Activated CD8-positive, alpha-beta memory T cell treated with anti-CD3 and anti-CD28 coated beads for 24 hours (primary cell): Measurements from ENCODE around the gene PRPF39.
A peak's percentile ranks its signal among the peaks of the same experiment; 100 is the strongest.

ENCODE experiments used
- DNase-seq: peaks from one replicate; pipeline ENCODE4 v3.0.0-alpha.2; 2020

Gene PRPF39

DNA sequence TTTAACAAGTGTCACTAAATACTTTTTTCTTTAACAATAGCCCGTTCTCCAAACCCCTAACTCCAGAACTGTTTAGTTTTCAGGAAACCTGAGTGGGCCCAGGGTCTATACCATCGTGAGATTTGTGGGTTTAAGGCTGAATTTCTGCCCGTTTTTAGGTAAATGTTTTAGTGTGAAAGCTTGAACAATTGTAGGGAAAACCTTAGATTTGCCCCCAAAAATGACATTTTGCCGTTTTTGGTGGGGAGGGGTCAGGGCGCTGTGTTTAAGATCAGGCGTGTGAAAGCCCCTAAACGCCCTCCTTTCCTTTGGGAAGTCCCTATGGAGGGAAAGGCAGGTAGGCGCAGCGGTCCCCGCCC, 320 bp upstream of the PRPF39 start:
- DNase-seq: no peak

DNA sequence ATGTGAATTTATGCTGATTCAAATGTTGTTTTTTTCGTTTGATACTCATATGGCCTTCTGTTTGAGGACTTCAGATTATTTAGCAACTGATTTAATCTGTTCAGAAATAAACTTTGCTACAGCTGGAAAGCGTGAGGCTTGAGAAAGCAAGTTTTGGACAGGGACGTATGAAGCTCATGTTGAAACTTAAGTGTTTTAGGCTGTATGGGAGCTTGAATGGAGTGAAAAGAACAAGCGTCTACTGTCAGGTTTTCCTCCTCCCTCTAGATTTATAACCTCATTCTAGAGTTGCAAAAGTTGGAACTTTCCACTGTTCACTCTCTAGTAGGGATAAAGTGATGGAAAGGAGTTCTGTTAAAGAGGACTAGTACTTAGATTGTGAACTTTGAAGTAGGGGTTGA, 1.0 kb downstream of the PRPF39 start:
- DNase-seq: no peak

DNA sequence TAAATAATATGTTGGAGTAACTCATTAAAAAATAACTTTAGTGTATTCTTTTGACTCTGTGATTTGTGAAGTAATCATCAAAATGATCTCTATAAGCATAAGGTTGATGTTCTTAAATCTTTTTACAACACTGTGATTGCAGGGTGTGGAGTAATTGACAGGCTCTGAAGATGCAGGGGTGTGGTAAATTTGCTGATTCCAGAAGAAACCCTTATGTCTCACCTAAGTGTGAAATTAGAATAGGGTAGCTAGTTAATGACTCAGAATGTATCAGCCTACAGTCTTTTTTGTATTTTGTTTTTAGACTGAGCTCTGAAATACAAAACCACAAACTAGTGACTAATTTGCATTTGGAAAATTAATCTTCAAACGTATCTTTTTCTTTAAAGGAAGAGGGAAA, 5.9 kb downstream of the PRPF39 start:
- no peak for DNase-seq

GRCh38 chr14:45091710-45092109, 7.8 kb downstream of the PRPF39 start:
- no peak for DNase-seq

DNA sequence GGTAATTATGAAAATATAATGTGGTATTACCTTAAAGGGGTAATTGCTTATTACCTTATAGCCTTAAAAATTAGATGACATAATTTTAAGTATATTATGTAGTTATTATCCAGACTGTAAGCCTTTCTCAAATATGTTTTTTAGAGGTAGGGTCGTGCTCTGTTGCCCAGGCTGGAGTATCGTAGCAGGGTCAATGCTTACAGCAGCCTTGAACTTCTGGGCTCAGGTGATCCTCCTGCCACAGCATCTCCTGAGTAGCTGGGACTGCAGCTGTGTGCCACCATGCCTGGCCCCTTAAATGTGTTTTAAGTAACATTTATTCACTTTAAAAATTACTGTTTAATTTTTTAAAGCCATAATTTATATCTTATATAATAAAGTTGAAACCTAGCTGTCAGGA, 10.4 kb downstream of the PRPF39 start:
- no peak for DNase-seq

GRCh38 chr14:45095143-45095542, 11.2 kb downstream of the PRPF39 start:
- no peak for DNase-seq

DNA sequence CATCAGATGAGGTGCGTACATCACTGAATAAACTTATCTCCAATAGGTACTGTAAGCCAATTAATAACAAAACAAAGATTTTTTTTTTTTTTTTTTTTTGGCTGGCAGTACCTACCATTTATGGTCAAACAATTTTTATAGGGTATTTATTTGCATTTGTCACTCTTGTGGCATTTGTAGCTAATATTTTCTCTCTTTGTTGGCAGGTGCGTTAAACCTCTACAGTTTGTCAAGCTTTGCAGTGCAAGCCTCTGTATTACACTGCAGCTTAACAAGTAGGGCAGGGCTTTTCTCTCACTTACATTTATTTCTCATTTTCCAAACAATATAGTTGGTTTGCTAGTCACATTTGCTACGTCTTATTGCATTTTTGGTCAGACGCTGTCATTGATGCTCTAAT, 12.3 kb downstream of the PRPF39 start:
- no peak for DNase-seq

DNA sequence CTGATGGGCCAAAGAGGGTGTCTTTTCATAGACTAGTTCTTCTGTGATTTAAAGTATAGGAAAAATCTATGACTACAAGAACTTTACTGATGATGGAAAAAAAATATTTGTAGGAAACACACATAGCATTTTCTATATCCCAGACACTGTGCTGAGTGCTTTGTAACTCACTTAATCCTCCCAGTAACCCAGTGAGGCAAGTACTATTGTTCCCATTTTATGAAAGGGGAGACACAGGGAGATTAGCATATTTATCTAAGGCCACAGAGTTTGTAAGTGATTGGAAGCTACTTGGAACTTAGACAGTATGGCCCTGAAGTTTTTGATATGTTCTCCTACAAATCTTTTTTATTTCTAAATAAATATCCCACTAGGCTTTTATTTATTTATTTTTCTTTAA, 19.9 kb downstream of the PRPF39 start:
- DNase-seq: no peak

GRCh38 chr14:45104561-45104960, 20.6 kb downstream of the PRPF39 start:
- no peak for DNase-seq

DNA sequence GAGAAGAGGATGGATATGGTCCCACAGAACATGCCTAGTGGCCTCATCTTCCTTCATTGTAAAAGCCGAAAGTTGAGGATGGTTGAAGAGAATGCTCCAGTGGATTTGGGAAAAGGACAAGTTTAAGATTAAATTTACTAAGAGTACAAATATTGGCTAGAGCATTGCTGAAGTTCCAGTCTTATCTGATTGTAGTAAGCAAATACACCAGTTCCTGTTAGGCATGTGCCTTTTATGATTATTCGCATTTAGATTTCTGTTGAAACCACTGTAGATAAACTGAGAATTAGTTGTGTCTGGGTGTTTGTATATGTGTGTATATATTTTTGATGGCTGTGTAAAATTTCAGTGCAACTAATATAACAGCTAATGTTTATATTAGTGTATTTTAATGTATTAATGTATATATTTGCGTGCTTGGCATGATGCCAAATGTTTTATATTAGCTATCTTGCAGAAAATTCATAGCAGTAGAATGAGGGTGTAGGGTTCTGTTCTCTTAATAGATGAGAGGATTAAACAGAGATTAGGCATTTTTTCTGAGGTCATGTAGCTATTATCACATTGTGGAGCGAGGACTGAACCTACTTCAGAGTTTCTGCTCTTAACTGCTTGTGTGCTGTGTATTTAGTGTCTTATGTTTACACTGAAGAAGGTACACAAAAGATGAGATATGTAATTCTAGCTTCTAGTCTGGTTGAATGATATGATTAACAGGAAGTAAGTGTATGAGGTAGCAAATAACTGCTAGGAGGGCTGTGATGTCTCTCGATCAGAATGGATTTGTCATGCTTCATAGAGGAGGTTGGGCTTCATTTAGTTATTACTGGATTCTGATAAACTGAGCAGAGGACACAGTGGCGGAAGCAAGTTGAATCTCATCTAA, 29.2 kb downstream of the PRPF39 start:
- no peak for DNase-seq

DNA sequence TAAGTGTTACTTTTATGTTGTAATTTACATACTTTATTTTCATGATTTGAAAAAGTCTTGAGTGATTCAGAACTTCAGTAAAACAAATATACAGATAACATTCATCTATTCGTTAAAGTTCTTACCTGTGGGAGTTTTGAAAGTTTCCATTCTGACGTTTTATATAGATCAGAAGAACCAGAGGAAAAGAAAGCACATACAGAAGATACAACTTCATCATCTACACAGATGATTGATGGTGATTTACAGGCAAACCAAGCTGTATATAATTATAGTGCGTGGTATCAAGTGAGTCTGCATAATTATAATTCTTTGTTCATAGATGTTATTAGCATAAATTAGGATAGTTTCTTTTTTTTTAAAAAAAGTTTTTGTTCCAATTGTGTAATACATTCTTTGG, 30.4 kb downstream of the PRPF39 start:
- DNase-seq: no peak

DNA sequence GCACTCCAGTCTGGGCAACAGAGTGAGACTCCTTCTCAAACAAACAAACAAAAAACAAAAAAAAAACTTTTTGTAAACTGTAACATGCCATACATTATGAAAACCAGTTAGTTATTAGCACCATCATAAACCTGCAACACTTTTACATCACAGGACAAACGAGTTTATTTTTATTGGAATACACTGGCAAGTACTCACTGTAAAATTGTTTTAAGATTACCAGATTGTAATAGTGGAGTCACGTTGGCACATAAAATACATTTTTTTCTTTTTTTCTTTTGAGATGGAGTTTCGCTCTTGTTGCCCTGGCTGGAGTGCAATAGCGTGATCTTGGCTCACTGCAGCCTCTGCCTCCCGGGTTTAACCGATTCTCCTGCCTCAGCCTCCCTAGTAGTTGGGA, 34.7 kb downstream of the PRPF39 start:
- DNase-seq: no peak

- no peak for DNase-seq
Measured at GRCh38 chr14:45120096-45120495, 36.2 kb downstream of the PRPF39 start.

GRCh38 chr14:45123271-45123670, 39.4 kb downstream of the PRPF39 start:
- no peak for DNase-seq

- no peak for DNase-seq
Measured at GRCh38 chr14:45125754-45126153, 41.8 kb downstream of the PRPF39 start.

- no peak for DNase-seq
Measured at GRCh38 chr14:45128963-45129629, 45.2 kb downstream of the PRPF39 start.

DNA sequence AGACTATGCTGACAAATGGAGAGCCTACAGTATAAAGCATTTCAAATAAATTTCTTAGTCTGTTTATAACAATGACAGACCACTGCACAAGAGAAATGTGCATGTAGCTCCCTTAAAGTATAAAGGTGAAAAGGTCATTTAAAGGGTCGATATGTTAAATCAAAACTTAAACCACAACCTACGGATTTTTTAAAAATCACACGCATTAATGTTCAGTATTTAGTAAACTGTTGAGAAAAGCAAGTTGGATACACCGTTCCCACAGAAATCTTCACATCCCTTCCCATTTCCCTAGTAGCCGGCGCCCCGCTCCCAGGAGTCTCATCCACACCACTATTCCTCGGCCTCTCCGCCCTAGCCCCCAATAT, 49.8 kb downstream of the PRPF39 start:
- DNase-seq: no peak

DNA sequence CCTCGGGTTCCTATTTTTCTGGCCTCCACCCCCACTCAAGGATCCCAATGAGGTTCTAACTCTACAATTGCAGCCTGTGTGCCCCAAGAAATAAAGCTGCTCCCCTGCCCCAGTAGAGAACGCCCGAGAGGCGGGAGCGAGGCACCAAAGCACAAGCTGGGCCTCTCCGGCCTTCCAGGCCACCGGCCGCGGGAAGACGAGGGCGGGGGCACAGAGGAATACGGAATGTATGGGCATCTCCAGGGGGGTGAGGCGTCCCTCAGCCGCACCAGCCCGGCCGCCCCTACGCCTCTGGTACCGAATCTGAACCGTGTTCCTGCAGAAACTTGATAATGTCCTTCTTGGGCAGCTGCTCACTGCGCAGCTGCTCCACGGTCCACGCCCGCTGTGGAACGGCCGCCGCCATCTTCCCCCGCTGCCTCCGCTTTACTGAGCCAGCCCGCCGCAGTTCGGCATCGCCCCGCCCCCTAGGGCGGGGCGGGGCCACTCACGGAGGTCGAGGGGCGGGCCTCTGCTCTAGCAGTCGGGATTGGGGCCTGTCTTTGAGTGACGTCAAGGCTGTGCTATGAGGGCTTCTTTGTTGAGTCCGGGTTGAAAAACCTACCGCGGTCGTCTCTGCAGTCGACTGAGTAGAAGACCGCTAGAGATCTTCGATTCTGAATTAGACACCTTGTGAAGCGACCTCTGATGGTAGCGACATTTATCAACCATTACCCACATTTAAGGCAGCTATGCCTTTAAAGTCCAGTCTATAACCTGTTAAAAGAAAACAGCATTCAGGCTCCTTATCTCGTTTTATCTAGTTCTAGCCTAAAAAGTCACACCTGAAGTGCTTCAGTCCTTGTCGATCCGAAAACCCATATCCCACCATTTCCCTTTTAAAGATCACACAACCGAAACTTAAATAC, 50.4 kb downstream of the PRPF39 start, which contains the start of gene FKBP3:
Gene FKBP3, minus strand, starts transcription at position 431 of the 908 bp plus-strand sequence. Its CDS starts 25 bp downstream, at position 406.
- peak; percentile 96 for DNase-seq

DNA sequence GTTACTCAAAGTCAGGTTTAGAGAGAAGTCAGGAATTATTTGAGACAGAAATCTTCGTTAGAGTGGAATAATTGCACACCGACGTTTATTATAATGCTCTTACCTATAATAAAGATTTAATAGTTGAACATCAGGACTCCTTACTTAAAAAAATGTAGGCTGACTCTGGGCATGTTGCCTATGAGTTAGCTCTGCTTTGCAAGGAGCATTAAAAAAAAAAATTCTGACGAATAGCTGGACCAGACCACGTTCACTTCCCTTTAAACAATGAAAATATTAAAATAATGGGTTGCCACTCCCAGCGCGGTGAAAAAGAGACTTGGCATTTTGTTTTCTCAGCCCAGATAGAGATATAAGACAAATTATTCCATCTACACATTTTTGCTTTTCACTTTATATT, 51.2 kb downstream of the PRPF39 start:
- no peak for DNase-seq

DNA sequence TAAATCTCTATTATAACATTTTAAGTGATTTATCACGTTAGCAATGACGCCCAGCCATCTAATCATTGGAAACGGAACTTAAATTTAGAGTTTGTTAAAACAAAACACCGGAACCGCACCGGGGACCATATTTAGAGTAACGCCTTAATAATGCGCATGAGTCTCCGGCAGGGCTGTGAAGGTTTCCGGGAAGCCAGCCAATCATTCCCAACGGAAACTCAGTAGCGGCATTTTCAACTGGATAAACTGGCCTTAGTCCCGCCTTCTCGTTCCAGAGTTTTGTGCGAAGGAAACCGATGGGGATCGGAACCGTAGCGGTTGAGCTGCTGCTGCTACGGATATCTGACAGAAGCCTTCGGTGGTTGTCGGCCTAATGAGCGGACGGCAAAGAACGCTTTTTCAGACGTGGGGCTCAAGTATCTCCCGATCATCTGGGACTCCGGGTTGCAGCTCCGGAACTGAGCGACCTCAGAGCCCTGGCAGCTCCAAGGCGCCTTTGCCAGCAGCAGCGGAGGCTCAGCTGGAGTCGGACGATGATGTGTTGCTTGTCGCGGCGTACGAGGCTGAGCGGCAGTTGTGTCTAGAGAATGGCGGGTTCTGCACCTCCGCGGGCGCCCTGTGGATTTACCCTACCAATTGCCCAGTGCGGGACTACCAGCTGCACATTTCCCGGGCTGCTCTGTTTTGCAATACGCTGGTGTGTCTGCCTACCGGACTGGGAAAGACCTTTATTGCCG, 51.9 kb downstream of the PRPF39 start, which contains the start of gene FANCM:
Gene FANCM, plus strand, starts transcription at position 272 of the 737 bp plus-strand sequence. Its CDS starts 102 bp downstream, at position 374.
- DNase-seq: peak; percentile 88

DNA sequence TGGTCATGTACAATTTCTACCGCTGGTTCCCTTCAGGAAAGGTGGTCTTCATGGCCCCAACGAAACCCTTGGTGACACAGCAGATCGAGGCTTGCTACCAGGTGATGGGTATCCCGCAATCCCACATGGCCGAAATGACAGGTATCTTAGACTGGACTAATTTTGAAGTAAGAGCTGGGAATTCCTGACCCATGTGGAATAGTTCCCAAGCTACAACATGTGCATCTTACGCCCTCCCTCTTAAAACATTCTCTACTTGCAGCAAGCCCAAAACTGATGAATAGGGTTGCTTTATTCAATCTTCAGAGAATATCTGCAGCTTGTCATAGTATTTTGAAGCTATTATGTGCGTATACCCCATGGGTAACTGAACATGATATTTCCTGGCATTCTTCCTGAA, 52.5 kb downstream of the PRPF39 start:
- DNase-seq: no peak

DNA sequence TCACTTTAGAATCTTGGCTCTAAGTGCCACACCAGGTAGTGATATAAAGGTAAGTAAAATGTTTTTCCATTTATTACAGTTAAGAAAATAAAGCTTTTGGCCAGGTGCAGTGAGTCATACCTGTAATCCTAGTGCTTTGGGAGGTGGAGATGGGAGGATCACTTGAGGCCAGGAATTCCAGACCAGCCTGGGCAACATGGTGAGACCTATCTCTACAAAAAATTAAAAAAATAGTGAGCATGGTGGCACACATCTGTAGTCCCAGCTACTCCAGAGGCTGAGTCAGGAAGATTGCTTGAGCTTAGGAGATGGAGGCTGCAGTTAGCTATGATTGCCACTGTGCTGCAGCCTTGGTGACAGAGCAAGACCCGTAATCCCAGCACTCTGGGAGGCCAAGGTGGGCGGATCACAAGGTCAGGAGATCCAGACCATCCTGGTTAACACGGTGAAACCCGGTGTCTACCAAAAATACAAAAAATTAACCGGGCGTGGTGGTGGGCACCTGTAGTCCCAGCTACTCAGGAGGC, 56.8 kb downstream of the PRPF39 start:
- DNase-seq: no peak
